K562 (cell line): Measurements from ENCODE around the gene PCDH9.

Source experiments
- E2F5 ChIP-seq: sonication (generic); formaldehyde crosslinking; IDR thresholded peaks from 2 replicates; pipeline ENCODE4 v1.8.0; 2022; ENCODE audit warnings: mild to moderate bottlenecking, missing genetic modification reagents
- JUND ChIP-seq, 2 experiments: IDR thresholded peaks; 2 replicates in 1 of 2; 3 replicates in 1 of 2; pipeline ENCODE4 v1.6.1; 2011; ENCODE audit warnings: borderline replicate concordance in 2 of 2, low read depth in 2 of 2, low read length in 2 of 2, improper control_type of control experiment in 1 of 2, missing biosample characterization in 1 of 2, missing genetic modification characterization in 1 of 2, missing genetic modification reagents in 1 of 2
- KDM5B ChIP-seq: fragments of 200-600 bp; sonication (generic); IDR thresholded peaks from 2 replicates; pipeline ENCODE4 v1.6.1; 2012; ENCODE audit warnings: low read depth, mild to moderate bottlenecking, moderate library complexity, low read length, control low read depth, inconsistent platforms; ENCODE audit not compliant: insufficient replicate concordance
- NELFE ChIP-seq: IDR thresholded peaks from 2 replicates; pipeline ENCODE4 v1.6.1; 2011; ENCODE audit warnings: mild to moderate bottlenecking; ENCODE audit not compliant: insufficient read depth, insufficient read length
- NFIC ChIP-seq: fragments of 450-650 bp; IDR thresholded peaks from 2 replicates; pipeline ENCODE4 v1.6.1; 2017; ENCODE audit warnings: mild to moderate bottlenecking, inconsistent platforms
- RCOR1 ChIP-seq, 2 experiments: IDR thresholded peaks; 2 replicates each; pipeline ENCODE4 v1.6.1; 2012; ENCODE audit warnings: low read depth in 2 of 2, low read length in 2 of 2, borderline replicate concordance in 1 of 2, improper control_type of control experiment in 1 of 2
- SMC3 ChIP-seq: conservative IDR thresholded peaks from 2 replicates; pipeline ENCODE4 v1.6.1; 2011; ENCODE audit warnings: low read depth, low read length, improper control_type of control experiment; ENCODE audit not compliant: insufficient read depth
- SP1 ChIP-seq: sonication (generic); formaldehyde crosslinking; IDR thresholded peaks from 2 replicates; pipeline ENCODE4 v1.8.1; 2022; ENCODE audit warnings: mild to moderate bottlenecking, missing genetic modification reagents
- USF2 ChIP-seq: sonication (generic); formaldehyde crosslinking; IDR thresholded peaks from 2 replicates; pipeline ENCODE4 v1.5.0; 2020; ENCODE audit warnings: missing genetic modification reagents
- TF ChIP-seq, protein P1 (sequence below): fragments of 150-350 bp; IDR thresholded peaks from 2 replicates; pipeline ENCODE4 v1.6.1; 2014; ENCODE audit warnings: low read depth, mild to moderate bottlenecking, low read length, borderline replicate concordance
- TF ChIP-seq, protein P2 (sequence below), 3 experiments: IDR thresholded peaks in 2 of 3; conservative IDR thresholded peaks in 1 of 3; 2 replicates each; pipeline ENCODE4 v1.5.1; 2011 to 2012; ENCODE audit warnings: low read length in 3 of 3, mild to moderate bottlenecking in 3 of 3, control low read depth in 2 of 3, improper control_type of control experiment in 1 of 3, inconsistent platforms in 1 of 3, low read depth in 1 of 3, mixed read lengths in 1 of 3, moderate library complexity in 1 of 3; ENCODE audit not compliant: insufficient read depth in 2 of 3

GRCh38 chr13:66940113-66940512, 290.0 kb downstream of the PCDH9 start:
- TF ChIP-seq KDM5B = no peak
- TF ChIP-seq USF2 (CRISPR knock-in tag) = no peak
- TF ChIP-seq, protein P1, sequence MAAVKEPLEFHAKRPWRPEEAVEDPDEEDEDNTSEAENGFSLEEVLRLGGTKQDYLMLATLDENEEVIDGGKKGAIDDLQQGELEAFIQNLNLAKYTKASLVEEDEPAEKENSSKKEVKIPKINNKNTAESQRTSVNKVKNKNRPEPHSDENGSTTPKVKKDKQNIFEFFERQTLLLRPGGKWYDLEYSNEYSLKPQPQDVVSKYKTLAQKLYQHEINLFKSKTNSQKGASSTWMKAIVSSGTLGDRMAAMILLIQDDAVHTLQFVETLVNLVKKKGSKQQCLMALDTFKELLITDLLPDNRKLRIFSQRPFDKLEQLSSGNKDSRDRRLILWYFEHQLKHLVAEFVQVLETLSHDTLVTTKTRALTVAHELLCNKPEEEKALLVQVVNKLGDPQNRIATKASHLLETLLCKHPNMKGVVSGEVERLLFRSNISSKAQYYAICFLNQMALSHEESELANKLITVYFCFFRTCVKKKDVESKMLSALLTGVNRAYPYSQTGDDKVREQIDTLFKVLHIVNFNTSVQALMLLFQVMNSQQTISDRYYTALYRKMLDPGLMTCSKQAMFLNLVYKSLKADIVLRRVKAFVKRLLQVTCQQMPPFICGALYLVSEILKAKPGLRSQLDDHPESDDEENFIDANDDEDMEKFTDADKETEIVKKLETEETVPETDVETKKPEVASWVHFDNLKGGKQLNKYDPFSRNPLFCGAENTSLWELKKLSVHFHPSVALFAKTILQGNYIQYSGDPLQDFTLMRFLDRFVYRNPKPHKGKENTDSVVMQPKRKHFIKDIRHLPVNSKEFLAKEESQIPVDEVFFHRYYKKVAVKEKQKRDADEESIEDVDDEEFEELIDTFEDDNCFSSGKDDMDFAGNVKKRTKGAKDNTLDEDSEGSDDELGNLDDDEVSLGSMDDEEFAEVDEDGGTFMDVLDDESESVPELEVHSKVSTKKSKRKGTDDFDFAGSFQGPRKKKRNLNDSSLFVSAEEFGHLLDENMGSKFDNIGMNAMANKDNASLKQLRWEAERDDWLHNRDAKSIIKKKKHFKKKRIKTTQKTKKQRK = no peak
- no peak for TF ChIP-seq SP1
- peak; percentile 18; the same call in 1 of the 2 replicates for TF ChIP-seq JUND (IDR thresholded peaks at IDR 0.05; ENCODE audit: borderline replicate concordance, low read depth, low read length)
- TF ChIP-seq JUND (tag; IDR thresholded peaks at IDR 0.05; ENCODE audit: borderline replicate concordance, low read depth, low read length) = no peak
- TF ChIP-seq E2F5 (CRISPR knock-in tag) = no peak
- TF ChIP-seq, protein P2, sequence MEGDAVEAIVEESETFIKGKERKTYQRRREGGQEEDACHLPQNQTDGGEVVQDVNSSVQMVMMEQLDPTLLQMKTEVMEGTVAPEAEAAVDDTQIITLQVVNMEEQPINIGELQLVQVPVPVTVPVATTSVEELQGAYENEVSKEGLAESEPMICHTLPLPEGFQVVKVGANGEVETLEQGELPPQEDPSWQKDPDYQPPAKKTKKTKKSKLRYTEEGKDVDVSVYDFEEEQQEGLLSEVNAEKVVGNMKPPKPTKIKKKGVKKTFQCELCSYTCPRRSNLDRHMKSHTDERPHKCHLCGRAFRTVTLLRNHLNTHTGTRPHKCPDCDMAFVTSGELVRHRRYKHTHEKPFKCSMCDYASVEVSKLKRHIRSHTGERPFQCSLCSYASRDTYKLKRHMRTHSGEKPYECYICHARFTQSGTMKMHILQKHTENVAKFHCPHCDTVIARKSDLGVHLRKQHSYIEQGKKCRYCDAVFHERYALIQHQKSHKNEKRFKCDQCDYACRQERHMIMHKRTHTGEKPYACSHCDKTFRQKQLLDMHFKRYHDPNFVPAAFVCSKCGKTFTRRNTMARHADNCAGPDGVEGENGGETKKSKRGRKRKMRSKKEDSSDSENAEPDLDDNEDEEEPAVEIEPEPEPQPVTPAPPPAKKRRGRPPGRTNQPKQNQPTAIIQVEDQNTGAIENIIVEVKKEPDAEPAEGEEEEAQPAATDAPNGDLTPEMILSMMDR (IDR thresholded peaks at IDR 0.05 in 2 of 3, conservative IDR thresholded peaks at IDR 0.05 in 1 of 3; ENCODE audit: insufficient read depth in 2 of 3, low read depth in 1 of 3, low read length in 3 of 3) = no peak
- no peak for TF ChIP-seq NELFE
- TF ChIP-seq SMC3 = no peak
- no peak for TF ChIP-seq NFIC
- no peak for TF ChIP-seq RCOR1 (IDR thresholded peaks at IDR 0.05; ENCODE audit: borderline replicate concordance in 1 of 2, low read depth in 2 of 2, low read length in 2 of 2)
